ENCODE results near the gene H1-8.
"Not testable (repeated sequence)": the region's sequence is repeated elsewhere in the genome, so short reads cannot be mapped to it uniquely, and the experiment has no call there.

H1-8 gene

GRCh38 chr3:129512595-129512994 lies 30.4 kb upstream of the H1-8 start:
- H3K4me3 ChIP-seq (ENCODE audit: low read depth, low read length): no peak overlapping the region
- TF ChIP-seq CTCF (IDR thresholded peaks at IDR 0.05; ENCODE audit: control insufficient read depth, extremely low read depth, insufficient read depth): no peak
- no peak for DNase-seq (ENCODE audit: low read depth)

- H3K4me3 ChIP-seq (ENCODE audit: low read depth, low read length): no peak overlapping the region
- TF ChIP-seq CTCF (IDR thresholded peaks at IDR 0.05; ENCODE audit: control insufficient read depth, extremely low read depth, insufficient read depth): no peak
- no peak for DNase-seq (ENCODE audit: low read depth)
Observed at GRCh38 chr3:129513705-129514104, 29.3 kb upstream of the H1-8 start.

- no peak for DNase-seq (ENCODE audit: low read depth)
- no peak overlapping the region for H3K4me3 ChIP-seq (ENCODE audit: low read depth, low read length)
- TF ChIP-seq CTCF (IDR thresholded peaks at IDR 0.05; ENCODE audit: control insufficient read depth, extremely low read depth, insufficient read depth): no peak
Observed at GRCh38 chr3:129514110-129514509, 28.9 kb upstream of the H1-8 start.

GRCh38 chr3:129514563-129514962 lies 28.4 kb upstream of the H1-8 start:
- TF ChIP-seq CTCF (IDR thresholded peaks at IDR 0.05; ENCODE audit: control insufficient read depth, extremely low read depth, insufficient read depth): no peak
- DNase-seq (ENCODE audit: low read depth): no peak
- no peak overlapping the region for H3K4me3 ChIP-seq (ENCODE audit: low read depth, low read length)

- H3K4me3 ChIP-seq (ENCODE audit: low read depth, low read length); DNase-seq (ENCODE audit: low read depth): not testable (repeated sequence)
Observed at GRCh38 chr3:129515108-129515820, 27.7 kb upstream of the H1-8 start.

GRCh38 chr3:129515821-129516432 lies 27.0 kb upstream of the H1-8 start:
- not testable (repeated sequence) for H3K4me3 ChIP-seq (ENCODE audit: low read depth, low read length); DNase-seq (ENCODE audit: low read depth)

GRCh38 chr3:129517516-129517915 lies 25.5 kb upstream of the H1-8 start:
- no peak overlapping the region for H3K4me3 ChIP-seq (ENCODE audit: low read depth, low read length)
- DNase-seq (ENCODE audit: low read depth): no peak
- no peak for TF ChIP-seq CTCF (IDR thresholded peaks at IDR 0.05; ENCODE audit: control insufficient read depth, extremely low read depth, insufficient read depth)

GRCh38 chr3:129518038-129518561 lies 24.9 kb upstream of the H1-8 start:
- no peak for DNase-seq (ENCODE audit: low read depth)
- no peak overlapping the region for H3K4me3 ChIP-seq (ENCODE audit: low read depth, low read length)
- no peak for TF ChIP-seq CTCF (IDR thresholded peaks at IDR 0.05; ENCODE audit: control insufficient read depth, extremely low read depth, insufficient read depth)

All from LNCaP clone FGC (cell line).